GM12873 (cell line): ENCODE data around the gene SLX9.

Source experiments
- CTCF ChIP-seq: IDR thresholded peaks from 2 replicates; pipeline ENCODE4 v1.5.1; 2012; ENCODE audit warnings: low read depth, mild to moderate bottlenecking, moderate library complexity, low read length, control low read depth; ENCODE audit not compliant: insufficient read depth; ENCODE audit errors: missing control alignments

The SLX9 gene

GRCh38 chr21:45001134-45002095 is 61.6 kb downstream of the SLX9 start:
- TF ChIP-seq CTCF = no peak

GRCh38 chr21:45002381-45003204 is 62.8 kb downstream of the SLX9 start:
- no peak for TF ChIP-seq CTCF

GRCh38 chr21:45003331-45004058 is 63.7 kb downstream of the SLX9 start:
- TF ChIP-seq CTCF = peak; percentile 15

GRCh38 chr21:45004059-45004422 is 64.2 kb downstream of the SLX9 start:
- TF ChIP-seq CTCF = no peak

GRCh38 chr21:45004481-45005247 is 64.8 kb downstream of the SLX9 start:
- TF ChIP-seq CTCF = no peak

DNA sequence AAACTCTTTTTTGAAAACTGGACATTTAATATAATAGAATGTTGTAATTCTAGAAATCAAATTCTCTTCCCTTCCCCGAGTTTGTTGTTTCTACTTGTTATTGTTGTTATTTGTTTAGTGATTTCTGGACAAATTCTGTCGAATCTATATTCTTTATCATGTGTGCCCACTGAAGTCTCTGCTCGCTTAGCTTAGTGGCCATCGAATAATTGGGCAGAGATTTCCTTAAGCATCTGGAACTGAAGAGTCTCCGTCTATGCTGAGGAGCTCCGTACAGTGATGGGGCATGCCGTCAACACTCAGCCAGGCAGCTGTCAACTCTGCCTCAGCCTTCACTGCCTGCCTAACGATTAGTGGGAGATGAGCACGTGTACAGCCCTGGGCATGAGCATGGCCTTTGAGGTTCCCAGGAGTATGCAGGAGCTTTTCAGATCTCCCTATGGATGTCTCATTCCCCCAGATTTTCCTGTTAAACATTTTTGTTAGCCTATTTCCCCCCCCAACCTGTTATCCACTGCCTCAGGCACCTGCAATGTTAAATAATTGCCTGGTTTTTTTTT is 66.8 kb downstream of the SLX9 start:
- no peak for TF ChIP-seq CTCF
